Measurements from ENCODE around the gene CIAO2B. TPM values are rescaled to one million over a fixed set of nuclear protein-coding genes. Genes with fewer than 3 reads are reported as not detected.

The CIAO2B gene
- total RNA-seq, 1 donor from 2014 or later, result 69.4 TPM

- Histone ChIP-seq H3K4me1 (peaks cover 30% of the 10 kb centered on the region), H3K27me3 (peaks cover 5% of the 10 kb centered on the region), H3K36me3 (no peaks in the 10 kb centered on the region), H3K9me3 (no peaks in the 10 kb centered on the region), H3K27ac (peak overlapping the region; percentile 18), H3K4me3 (peak overlapping the region; percentile 55)
- intact Hi-C loops (cut with DNase I), result no loop called here
- TF ChIP-seq CTCF (IDR thresholded peaks at IDR 0.05), result no peak
- DNase-seq (no peak), ATAC-seq (no peak)
Measured at GRCh38 chr16:66923247-66923731, 10.9 kb downstream of the CIAO2B start.

DNA sequence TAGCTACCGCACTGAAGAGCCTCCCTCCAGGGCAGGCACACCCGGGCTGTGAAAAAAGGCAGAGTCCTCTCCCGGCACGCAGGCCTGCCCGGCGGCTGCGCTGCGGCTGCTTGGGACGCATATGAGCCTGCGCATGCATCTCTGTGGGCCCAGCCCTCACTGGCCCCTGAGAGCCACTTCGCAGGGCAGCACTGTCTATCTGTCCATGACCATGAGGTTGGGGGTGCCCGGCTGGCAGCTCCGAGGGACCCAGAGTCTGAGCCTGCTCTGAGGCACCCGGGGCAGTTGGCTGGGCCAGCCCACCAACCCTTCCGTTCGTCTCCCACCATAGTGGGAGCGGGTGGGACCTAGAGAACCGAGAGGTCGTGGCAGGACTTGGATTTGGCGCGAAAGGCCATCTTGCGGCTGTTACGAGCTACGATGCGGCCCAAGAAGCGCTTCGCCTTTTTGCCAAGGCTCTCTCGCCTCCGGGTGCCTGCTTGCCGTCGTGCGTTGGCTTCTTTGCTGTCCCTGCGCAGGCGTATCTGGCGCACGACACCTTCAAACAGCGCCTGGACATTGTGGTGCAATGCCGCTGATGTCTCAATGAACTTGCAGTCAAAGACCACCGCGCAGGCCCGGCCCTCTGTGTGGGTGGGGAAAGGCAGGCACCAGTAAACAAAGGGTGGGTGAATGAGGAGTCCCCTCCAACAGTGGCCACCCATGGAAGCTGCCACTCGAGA is 12.3 kb downstream of the CIAO2B start:
- H3K9me3 ChIP-seq, result no peaks in the 10 kb centered on the region
- H3K27me3 ChIP-seq, result peaks cover 5% of the 10 kb centered on the region
- no peak overlapping the region for H3K27ac ChIP-seq
- H3K36me3 ChIP-seq, result no peaks in the 10 kb centered on the region
- no peak overlapping the region for H3K4me3 ChIP-seq
- no peak for DNase-seq
- intact Hi-C loops (cut with DNase I), result no loop called here
- no peak for TF ChIP-seq CTCF (IDR thresholded peaks at IDR 0.05)
- H3K4me1 ChIP-seq, result peaks cover 16% of the 10 kb centered on the region
- ATAC-seq, result no peak

- Histone ChIP-seq H3K4me3 (no peak overlapping the region), H3K36me3 (no peaks in the 10 kb centered on the region), H3K9me3 (no peaks in the 10 kb centered on the region), H3K27me3 (peaks cover 5% of the 10 kb centered on the region), H3K4me1 (peaks cover 12% of the 10 kb centered on the region), H3K27ac (no peak overlapping the region)
- no peak for DNase-seq
- no peak for TF ChIP-seq CTCF (IDR thresholded peaks at IDR 0.05)
- intact Hi-C loops (cut with DNase I), result no loop called here
- no peak for ATAC-seq
Measured at GRCh38 chr16:66920924-66921680, 13.1 kb downstream of the CIAO2B start.

DNA sequence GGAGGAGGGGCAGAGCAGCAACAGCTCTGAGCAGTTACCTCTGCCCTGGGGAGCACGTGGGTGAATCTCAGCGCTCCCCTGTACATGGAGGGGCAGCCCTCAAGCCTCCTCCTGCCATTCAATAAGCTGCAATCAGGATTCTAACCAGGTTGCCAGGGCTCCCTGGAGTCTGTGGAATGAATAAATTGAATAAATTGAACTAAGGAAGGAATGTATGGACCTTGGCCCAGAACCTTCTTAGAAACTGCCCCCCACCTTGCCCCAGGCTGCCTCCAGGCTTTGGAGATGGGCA is 14.0 kb downstream of the CIAO2B start:
- no peak for ATAC-seq
- DNase-seq, result no peak
- H3K4me3 ChIP-seq, result no peak overlapping the region
- intact Hi-C loops (cut with DNase I), result no loop called here
- H3K27ac ChIP-seq, result no peak overlapping the region
- H3K9me3 ChIP-seq, result no peaks in the 10 kb centered on the region
- TF ChIP-seq CTCF (IDR thresholded peaks at IDR 0.05), result no peak
- H3K27me3 ChIP-seq, result peaks cover 5% of the 10 kb centered on the region
- peaks cover 10% of the 10 kb centered on the region for H3K4me1 ChIP-seq
- H3K36me3 ChIP-seq, result no peaks in the 10 kb centered on the region

- no peak for DNase-seq
- H3K27me3 ChIP-seq, result peaks cover 5% of the 10 kb centered on the region
- H3K27ac ChIP-seq, result no peak overlapping the region
- intact Hi-C loops (cut with DNase I), result no loop called here
- no peaks in the 10 kb centered on the region for H3K9me3 ChIP-seq
- H3K4me3 ChIP-seq, result no peak overlapping the region
- no peaks in the 10 kb centered on the region for H3K36me3 ChIP-seq
- TF ChIP-seq CTCF (IDR thresholded peaks at IDR 0.05), result no peak
- no peak for ATAC-seq
- peaks cover 9% of the 10 kb centered on the region for H3K4me1 ChIP-seq
Measured at GRCh38 chr16:66919569-66920298, 14.5 kb downstream of the CIAO2B start.

Data from upper lobe of right lung (tissue), 1 donor.